ENCODE data around the gene PLEKHB1.

PLEKHB1 gene

DNA sequence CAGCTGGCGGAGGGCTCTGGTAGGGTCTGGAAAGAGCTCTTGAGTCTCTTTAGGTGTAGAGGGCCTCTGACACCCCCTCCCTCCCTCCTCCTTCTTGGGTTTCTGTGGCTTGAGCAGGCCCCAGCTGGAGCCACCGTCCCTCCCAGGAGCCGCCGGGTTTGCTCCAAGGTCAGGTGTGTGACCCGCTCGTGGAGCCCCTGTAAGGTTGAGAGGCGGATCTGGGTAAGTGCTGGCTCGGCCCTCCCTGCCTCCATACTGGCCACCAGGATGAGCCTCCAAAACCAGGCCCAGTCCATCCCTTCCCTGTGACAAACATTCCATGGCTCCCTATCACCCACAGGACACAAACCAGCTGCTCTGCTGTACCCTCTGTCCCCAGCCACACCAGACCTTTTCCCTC lies 9.3 kb downstream of the PLEKHB1 start:
- TF ChIP-seq, protein P1, sequence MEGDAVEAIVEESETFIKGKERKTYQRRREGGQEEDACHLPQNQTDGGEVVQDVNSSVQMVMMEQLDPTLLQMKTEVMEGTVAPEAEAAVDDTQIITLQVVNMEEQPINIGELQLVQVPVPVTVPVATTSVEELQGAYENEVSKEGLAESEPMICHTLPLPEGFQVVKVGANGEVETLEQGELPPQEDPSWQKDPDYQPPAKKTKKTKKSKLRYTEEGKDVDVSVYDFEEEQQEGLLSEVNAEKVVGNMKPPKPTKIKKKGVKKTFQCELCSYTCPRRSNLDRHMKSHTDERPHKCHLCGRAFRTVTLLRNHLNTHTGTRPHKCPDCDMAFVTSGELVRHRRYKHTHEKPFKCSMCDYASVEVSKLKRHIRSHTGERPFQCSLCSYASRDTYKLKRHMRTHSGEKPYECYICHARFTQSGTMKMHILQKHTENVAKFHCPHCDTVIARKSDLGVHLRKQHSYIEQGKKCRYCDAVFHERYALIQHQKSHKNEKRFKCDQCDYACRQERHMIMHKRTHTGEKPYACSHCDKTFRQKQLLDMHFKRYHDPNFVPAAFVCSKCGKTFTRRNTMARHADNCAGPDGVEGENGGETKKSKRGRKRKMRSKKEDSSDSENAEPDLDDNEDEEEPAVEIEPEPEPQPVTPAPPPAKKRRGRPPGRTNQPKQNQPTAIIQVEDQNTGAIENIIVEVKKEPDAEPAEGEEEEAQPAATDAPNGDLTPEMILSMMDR (IDR thresholded peaks at IDR 0.05; ENCODE audit: borderline replicate concordance, control extremely low read depth, extremely low read depth, insufficient read depth, missing control alignments), result no peak
- in situ Hi-C loops (cut with MboI; ENCODE audit: low sequenced_read_pairs, unreplicated experiment), result loop anchor here (10.0 kb wide), 1 partner anchor 301 kb away; no protein-coding TSS in a partner anchor
- no peak for DNase-seq (ENCODE audit: low spot score)

DNA sequence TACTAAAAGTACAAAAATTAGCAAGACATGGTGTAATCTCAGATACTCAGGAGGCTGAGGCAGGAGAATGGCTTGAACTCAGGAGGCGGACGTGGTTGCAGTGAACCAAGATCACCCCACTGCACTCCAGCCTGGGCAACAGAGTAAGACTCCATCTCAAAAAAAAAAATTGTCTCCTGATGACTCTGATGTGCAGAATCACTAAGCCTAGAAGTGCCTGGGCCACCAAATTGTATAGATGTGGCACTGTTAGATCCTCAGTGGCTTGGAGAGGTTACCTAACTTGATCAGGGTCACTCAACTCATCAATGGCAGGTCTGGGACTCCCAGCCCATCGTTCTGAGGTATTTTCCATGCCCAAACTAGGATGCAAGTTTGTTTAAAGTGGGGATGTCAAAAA lies 10.6 kb downstream of the PLEKHB1 start:
- TF ChIP-seq, protein P1 (IDR thresholded peaks at IDR 0.05; ENCODE audit: borderline replicate concordance, control extremely low read depth, extremely low read depth, insufficient read depth, missing control alignments), result no peak
- DNase-seq (ENCODE audit: low spot score), result no peak
- in situ Hi-C loops (cut with MboI; ENCODE audit: low sequenced_read_pairs, unreplicated experiment), result loop anchor here (10.0 kb wide), 1 partner anchor 302 kb away; no protein-coding TSS in a partner anchor

DNA sequence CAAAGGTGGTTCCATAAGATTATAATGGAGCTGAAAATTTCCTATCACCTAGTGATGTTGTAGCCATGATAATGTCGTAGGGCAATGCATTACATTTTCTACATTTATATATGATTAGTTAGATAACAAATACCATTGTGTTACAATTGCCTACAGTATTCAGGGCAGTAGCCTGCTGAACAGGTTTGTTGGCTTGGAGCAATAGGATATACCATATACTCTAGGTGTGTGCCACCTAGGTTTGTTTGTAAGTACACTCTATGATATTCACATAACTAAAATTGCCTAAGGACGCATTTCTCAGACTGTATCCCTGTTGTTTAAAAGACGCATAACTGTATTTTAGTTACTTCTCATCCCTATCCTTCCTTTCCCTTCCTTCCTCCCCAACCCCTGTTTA lies 13.6 kb downstream of the PLEKHB1 start:
- in situ Hi-C loops (cut with MboI; ENCODE audit: low sequenced_read_pairs, unreplicated experiment), result loop anchor here (10.0 kb wide), 1 partner anchor 305 kb away; no protein-coding TSS in a partner anchor
- TF ChIP-seq, protein P1 (IDR thresholded peaks at IDR 0.05; ENCODE audit: borderline replicate concordance, control extremely low read depth, extremely low read depth, insufficient read depth, missing control alignments), result no peak
- no peak for DNase-seq (ENCODE audit: low spot score)

- TF ChIP-seq, protein P1 (IDR thresholded peaks at IDR 0.05; ENCODE audit: borderline replicate concordance, control extremely low read depth, extremely low read depth, insufficient read depth, missing control alignments), result no peak
- no peak for DNase-seq (ENCODE audit: low spot score)
- in situ Hi-C loops (cut with MboI; ENCODE audit: low sequenced_read_pairs, unreplicated experiment), result no loop called here
Measured at GRCh38 chr11:73660497-73661034, 14.2 kb downstream of the PLEKHB1 start.

DNA sequence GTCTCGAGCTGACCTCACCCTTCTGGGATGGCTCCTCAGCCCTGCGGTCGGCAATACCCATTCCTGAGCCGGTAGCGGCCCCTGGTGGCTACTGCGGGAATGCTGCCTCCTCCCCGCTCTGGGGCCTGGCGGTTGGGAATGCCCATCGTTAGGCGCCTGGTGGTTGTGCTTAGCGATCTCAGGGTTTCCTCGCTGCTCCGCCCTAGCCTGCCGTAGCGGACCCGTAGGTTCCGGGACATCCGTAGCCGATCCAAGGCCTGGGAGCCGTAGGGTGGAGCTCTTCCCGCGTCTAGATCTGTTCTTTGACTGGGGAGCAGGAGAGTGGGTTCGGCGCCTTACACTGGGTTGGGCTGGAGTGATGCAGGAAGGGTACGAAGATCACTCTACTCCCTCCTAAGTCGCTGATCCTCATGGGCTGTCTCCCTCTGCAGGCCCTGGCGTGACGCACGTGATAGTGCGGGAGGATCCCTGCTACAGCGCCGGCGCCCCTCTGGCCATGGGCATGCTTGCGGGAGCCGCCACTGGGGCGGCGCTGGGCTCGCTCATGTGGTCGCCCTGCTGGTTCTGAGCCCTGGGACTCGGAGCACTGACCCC lies 14.8 kb downstream of the PLEKHB1 start:
- DNase-seq (ENCODE audit: low spot score), result peak; percentile 98
- TF ChIP-seq, protein P1 (IDR thresholded peaks at IDR 0.05; ENCODE audit: borderline replicate concordance, control extremely low read depth, extremely low read depth, insufficient read depth, missing control alignments), result peak; percentile 95
- in situ Hi-C loops (cut with MboI; ENCODE audit: low sequenced_read_pairs, unreplicated experiment), result no loop called here

DNA sequence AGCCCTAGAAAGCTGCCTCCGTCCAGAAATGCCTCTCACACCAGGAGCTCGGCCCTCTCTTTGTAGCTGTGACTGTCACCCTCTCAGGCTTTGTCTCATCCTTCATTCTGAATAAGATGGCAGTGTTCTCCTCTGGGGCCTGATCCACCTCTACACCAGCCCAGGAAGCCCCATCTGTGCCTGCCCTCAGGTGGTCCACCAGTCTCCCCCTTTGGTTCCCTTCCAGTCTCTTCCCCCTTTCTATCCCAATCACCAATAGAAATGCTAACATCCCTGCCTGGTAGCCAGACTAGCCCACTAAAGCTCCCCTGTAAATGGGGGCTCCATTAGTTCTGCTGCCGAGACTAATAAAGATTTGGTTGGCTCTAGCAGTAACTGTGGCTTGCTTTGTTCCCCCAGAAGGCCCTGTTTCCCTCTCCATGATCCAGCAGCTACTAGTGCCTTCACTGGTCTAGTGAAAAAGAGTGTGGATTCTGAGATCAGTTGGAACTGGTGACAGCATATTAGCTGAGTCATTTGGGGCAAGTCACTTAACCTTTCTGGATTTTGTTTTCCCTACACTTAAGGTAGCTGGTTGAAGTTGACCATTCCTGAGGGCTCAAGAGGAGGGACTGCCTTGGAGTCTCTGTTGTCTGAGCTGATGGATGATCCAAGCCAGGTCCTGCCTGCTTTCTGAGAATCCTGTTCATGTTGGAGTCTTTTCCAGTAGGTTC lies 16.2 kb downstream of the PLEKHB1 start:
- TF ChIP-seq, protein P1 (IDR thresholded peaks at IDR 0.05; ENCODE audit: borderline replicate concordance, control extremely low read depth, extremely low read depth, insufficient read depth, missing control alignments), result no peak
- in situ Hi-C loops (cut with MboI; ENCODE audit: low sequenced_read_pairs, unreplicated experiment), result no loop called here
- no peak for DNase-seq (ENCODE audit: low spot score)

All from GM13976 (cell line).